ENCODE measurements around the gene SIDT1. TPM values are rescaled to one million over a fixed set of nuclear protein-coding genes. Genes with fewer than 3 reads are reported as not detected.

SIDT1 gene
- total RNA-seq, 1 donor from 2014 or later: not detected

DNA sequence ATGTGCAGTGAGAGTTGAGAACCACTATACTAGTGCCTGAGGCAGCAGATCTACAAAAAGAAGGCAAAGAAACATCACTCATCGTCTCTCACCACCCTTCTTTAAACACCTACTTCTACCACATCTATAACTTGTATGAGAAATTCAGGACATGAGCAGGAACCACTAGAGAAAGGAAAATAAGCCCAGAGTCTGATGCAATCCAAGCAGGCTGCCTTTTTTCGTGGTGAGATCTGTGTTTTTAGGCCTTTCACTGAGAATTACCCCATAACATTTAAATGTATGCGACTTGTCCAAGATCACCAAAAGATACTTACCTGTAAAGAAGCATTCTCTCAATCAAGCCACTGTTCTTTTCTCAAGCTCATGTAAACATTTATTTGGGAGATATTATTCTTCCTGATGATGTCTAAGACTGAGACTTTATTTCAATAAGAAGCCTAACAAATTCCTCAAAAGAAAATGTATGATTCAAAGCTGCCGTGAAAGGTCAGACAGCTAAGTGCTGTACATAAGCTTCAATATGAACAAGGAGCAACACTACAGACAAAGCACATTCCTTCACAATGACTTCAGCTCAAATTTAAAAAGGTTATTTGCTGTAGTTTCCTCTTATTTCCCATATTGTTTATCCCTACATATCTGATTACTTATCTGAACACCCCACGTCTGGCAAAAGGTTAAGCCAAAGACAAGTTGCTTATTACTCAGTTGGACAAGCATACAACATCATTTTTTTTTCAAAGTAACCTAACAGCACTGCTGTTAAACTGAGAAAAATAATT, 33.9 kb upstream of the SIDT1 start:
- Mint-ChIP-seq H3K9me3 (ENCODE audit: low read depth) (no peaks in the 10 kb centered on the region), H3K4me1 (ENCODE audit: low read depth) (peaks cover 15% of the 10 kb centered on the region), H3K36me3 (ENCODE audit: low read depth) (peaks cover 3% of the 10 kb centered on the region), H3K27ac (ENCODE audit: unreplicated experiment) (peak overlapping the region; percentile 82), H3K27me3 (ENCODE audit: low read depth) (no peaks in the 10 kb centered on the region), H3K4me3 (ENCODE audit: unreplicated experiment) (no peak overlapping the region)
- TF ChIP-seq, protein P1, sequence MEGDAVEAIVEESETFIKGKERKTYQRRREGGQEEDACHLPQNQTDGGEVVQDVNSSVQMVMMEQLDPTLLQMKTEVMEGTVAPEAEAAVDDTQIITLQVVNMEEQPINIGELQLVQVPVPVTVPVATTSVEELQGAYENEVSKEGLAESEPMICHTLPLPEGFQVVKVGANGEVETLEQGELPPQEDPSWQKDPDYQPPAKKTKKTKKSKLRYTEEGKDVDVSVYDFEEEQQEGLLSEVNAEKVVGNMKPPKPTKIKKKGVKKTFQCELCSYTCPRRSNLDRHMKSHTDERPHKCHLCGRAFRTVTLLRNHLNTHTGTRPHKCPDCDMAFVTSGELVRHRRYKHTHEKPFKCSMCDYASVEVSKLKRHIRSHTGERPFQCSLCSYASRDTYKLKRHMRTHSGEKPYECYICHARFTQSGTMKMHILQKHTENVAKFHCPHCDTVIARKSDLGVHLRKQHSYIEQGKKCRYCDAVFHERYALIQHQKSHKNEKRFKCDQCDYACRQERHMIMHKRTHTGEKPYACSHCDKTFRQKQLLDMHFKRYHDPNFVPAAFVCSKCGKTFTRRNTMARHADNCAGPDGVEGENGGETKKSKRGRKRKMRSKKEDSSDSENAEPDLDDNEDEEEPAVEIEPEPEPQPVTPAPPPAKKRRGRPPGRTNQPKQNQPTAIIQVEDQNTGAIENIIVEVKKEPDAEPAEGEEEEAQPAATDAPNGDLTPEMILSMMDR (IDR thresholded peaks at IDR 0.05): no peak
- no peak for DNase-seq (ENCODE audit: low spot score)

DNA sequence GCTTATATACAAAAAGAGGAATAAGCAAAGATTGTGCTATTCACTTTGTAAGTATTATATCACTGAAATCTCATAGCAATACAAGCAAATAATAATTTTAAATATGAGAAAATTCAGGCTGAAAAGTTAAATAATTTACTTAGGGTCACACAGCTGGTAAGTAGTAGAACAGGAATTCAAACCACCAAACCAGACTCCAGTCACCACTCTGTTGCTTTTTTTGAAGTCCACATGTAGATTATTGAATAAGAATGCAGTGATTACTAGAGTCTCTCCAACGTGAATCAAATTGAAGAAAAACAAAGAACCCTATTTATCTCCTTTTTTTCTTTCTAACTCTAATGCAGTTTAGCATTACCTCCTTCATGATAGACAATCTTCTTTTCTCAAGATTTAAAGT, 33.3 kb upstream of the SIDT1 start:
- H3K4me3 Mint-ChIP-seq (ENCODE audit: unreplicated experiment): no peak overlapping the region
- H3K27me3 Mint-ChIP-seq (ENCODE audit: low read depth): no peaks in the 10 kb centered on the region
- H3K9me3 Mint-ChIP-seq (ENCODE audit: low read depth): no peaks in the 10 kb centered on the region
- H3K27ac Mint-ChIP-seq (ENCODE audit: unreplicated experiment): peak overlapping the region; percentile 34
- TF ChIP-seq, protein P1 (IDR thresholded peaks at IDR 0.05): no peak
- H3K36me3 Mint-ChIP-seq (ENCODE audit: low read depth): peaks cover 3% of the 10 kb centered on the region
- peaks cover 15% of the 10 kb centered on the region for H3K4me1 Mint-ChIP-seq (ENCODE audit: low read depth)
- no peak for DNase-seq (ENCODE audit: low spot score)

DNA sequence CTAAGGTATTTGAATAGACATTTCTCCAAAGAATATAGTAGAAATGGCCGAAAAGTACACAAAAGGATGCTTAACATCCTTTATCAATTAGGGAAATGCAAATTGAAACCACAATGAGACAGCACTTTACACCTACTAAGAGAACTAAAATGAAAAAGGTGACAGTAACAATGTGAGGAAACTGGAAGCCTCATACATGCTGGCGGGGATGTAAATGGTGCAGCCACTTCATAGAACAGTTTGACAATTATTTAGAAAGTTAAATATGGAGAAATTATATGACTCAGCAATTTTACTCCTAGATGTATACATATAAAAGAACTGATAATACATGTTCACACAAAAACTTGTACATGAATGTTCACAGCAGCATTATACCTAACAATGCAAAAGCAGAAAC, 30.8 kb upstream of the SIDT1 start:
- no peaks in the 10 kb centered on the region for H3K27me3 Mint-ChIP-seq (ENCODE audit: low read depth)
- peaks cover 7% of the 10 kb centered on the region for H3K36me3 Mint-ChIP-seq (ENCODE audit: low read depth)
- H3K27ac Mint-ChIP-seq (ENCODE audit: unreplicated experiment): no peak overlapping the region
- no peak for DNase-seq (ENCODE audit: low spot score)
- TF ChIP-seq, protein P1 (IDR thresholded peaks at IDR 0.05): no peak
- no peaks in the 10 kb centered on the region for H3K9me3 Mint-ChIP-seq (ENCODE audit: low read depth)
- peaks cover 15% of the 10 kb centered on the region for H3K4me1 Mint-ChIP-seq (ENCODE audit: low read depth)
- no peak overlapping the region for H3K4me3 Mint-ChIP-seq (ENCODE audit: unreplicated experiment)

DNA sequence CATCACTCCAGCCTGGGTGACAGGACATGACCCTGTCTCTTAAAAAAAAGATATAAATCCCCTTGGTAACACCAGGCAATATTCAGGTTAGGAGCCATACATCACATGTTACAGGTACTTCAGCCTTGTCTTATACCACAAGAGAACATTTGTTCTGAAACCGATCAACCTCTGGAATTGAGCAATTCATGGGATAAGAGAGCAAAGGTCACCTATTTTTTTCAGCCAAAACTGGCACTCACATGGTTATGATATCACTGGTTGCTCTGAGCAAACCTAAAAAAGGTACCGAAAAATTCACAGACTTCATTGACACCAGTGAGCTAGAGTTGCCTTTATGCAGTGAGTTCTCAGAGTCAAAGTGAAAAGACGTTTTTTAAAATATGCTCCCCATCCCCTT, 26.5 kb upstream of the SIDT1 start:
- Mint-ChIP-seq H3K4me1 (ENCODE audit: low read depth) (peaks cover 5% of the 10 kb centered on the region), H3K36me3 (ENCODE audit: low read depth) (peaks cover 7% of the 10 kb centered on the region), H3K27me3 (ENCODE audit: low read depth) (no peaks in the 10 kb centered on the region), H3K27ac (ENCODE audit: unreplicated experiment) (no peak overlapping the region), H3K9me3 (ENCODE audit: low read depth) (peaks cover 8% of the 10 kb centered on the region), H3K4me3 (ENCODE audit: unreplicated experiment) (no peak overlapping the region)
- no peak for DNase-seq (ENCODE audit: low spot score)
- TF ChIP-seq, protein P1 (IDR thresholded peaks at IDR 0.05): no peak

DNA sequence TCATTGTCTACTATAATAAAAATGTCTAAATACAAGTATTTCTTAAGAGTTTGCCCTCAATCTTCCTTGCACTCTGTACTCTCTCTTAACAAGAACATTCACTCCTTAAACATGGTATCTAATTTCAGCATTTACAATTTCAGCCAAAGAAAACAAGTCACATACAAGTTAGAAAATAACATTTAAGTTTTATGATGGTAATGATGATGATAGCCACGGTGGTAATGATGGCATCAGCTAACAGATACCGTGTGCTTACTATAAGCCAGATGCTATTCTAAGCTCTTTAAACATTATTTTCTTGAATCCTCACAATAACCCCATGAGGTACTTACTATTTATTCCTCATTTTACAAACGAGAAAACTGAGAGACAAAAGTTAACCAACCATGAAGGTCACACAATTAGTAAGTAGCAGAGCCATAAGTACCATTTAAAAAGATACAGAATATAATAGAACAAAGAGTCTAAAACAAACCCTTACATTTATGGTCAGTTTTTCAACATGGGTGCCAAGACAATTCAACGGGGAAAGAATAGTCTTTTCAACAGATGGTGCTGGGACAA, 24.8 kb upstream of the SIDT1 start:
- TF ChIP-seq, protein P1 (IDR thresholded peaks at IDR 0.05): no peak
- H3K27me3 Mint-ChIP-seq (ENCODE audit: low read depth): no peaks in the 10 kb centered on the region
- H3K36me3 Mint-ChIP-seq (ENCODE audit: low read depth): peaks cover 5% of the 10 kb centered on the region
- no peak for DNase-seq (ENCODE audit: low spot score)
- H3K4me1 Mint-ChIP-seq (ENCODE audit: low read depth): peaks cover 5% of the 10 kb centered on the region
- no peak overlapping the region for H3K4me3 Mint-ChIP-seq (ENCODE audit: unreplicated experiment)
- H3K27ac Mint-ChIP-seq (ENCODE audit: unreplicated experiment): no peak overlapping the region
- peaks cover 8% of the 10 kb centered on the region for H3K9me3 Mint-ChIP-seq (ENCODE audit: low read depth)

All from chondrocyte (in vitro differentiated cells).